Activated CD4-positive, alpha-beta T cell treated with anti-CD3 and anti-CD28 coated beads, Interleukin-2, amount 50 U/mL, for 1 hour (primary cell): ENCODE data around the gene KLHL29.

ENCODE experiments used
- DNase-seq: peaks from one replicate; pipeline ENCODE4 v3.0.0-alpha.2; 2020

The KLHL29 gene

DNA sequence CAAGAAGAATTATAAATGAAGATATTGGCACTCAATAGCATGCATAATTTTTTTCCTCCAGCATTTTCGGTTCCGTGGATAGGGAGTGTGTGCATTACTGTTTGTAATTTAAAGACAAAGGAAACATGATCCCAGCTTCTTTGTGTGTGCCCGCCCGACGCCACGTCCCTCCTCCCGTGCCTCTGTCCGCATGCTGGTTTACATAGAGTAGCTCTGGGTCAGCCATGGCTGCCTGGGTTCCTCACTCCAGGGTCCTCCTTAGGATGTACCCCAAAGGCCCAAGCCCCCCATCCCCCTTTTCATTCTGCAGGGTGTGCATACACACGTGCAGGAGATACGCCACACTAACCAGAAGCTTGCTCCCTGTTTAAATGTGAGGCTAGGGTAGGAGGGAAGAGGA lies 214.7 kb downstream of the KLHL29 start:
- no peak for DNase-seq

DNA sequence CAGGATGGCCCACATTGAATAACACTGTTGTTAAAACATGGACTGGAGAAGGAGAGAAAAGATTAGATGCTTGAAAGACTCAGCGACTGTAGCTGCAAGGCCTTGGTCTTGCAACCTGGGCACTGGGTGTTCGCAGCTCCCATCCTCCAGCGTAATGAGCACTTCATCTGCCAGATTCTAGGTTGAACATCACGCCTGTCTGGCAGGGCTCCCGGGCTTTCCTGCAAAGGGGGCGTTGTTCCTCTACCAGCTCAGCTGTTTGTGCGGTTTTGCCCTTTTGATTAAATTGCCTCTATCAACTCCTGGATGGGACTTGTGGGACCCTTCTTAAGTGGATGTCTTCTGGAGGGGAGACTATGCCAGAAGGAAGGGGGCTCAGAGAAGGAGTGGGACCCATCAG lies 215.4 kb downstream of the KLHL29 start:
- DNase-seq = no peak

DNA sequence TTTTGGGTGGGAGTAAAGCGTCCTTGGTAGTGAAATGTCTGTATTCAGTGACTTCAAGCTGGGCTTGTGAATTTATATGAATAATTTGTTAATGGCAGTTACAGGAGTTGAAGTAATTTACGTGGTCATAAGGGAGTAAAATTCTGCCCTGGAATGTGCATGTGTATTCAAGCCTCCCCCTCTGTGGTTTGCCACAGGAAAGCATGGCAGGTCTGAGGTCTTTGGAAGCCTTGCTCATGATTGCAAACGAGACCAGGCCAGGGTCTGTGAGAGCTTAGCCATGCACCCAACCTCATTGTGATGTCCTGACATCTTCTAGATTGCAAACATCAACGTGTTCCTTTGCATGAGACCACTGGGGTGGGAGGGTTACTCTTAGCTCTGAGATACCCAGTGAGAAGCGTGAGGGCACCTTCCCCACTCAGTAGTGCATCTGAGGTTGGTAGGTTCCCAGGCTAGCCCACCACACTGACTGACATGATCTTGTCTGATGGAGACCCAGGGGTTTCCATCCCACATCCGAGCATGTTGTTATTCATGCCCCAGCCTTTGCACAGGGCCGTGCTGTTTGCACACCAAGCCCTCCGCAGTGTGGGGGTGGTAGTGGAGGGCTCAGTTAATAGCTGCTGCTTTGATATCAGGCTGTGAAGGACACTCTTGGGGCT lies 216.5 kb downstream of the KLHL29 start:
- DNase-seq = no peak

- no peak for DNase-seq
Measured at GRCh38 chr2:23602116-23602515, 217.1 kb downstream of the KLHL29 start.

DNA sequence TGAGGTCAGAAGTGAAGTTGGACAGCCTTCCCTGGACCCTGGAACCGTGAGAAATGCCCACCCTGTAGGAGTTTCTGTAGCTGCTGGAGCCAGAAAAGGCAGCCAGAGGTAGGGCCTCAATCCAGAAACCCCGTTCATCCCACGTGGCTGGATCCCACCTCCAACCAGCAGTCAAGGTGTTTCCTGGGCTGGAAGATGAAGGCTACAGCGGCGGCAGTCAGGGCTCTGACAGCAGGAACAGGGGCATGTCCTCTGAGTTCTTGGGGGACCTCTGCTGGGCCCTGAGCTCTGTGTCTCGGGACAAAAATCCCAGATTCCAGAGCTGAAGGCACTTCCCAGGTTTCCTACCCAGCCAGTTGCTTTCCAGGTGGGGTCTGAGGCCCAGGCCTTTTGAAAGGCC lies 218.2 kb downstream of the KLHL29 start:
- no peak for DNase-seq

- DNase-seq = no peak
Measured at GRCh38 chr2:23603581-23603980, 218.6 kb downstream of the KLHL29 start.

GRCh38 chr2:23604731-23605130 lies 219.8 kb downstream of the KLHL29 start:
- no peak for DNase-seq

- no peak for DNase-seq
Measured at GRCh38 chr2:23605236-23605635, 220.3 kb downstream of the KLHL29 start.

DNA sequence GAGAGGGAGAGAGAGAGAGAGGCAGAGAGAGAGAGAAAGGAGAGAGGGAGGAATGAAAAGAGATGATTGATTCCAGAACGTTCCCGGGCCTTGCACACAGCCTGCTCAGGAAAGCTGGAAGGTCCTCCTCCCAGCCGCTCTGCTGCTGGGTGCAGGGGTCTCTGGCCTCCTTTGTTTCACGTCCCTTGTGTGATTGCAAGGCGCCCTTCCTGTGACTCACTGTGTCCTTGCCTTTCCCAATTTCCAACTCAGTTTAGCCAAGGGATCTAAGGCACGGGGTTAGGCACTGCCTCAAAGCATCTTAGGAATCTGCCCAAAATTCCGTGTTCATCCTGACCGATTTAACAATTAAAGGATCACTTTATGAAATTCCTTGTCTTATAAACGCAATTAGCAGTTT lies 221.2 kb downstream of the KLHL29 start:
- no peak for DNase-seq

- no peak for DNase-seq
Measured at GRCh38 chr2:23606968-23607367, 222.0 kb downstream of the KLHL29 start.

- no peak for DNase-seq
Measured at GRCh38 chr2:23607925-23608324, 222.9 kb downstream of the KLHL29 start.

- no peak for DNase-seq
Measured at GRCh38 chr2:23609254-23609653, 224.3 kb downstream of the KLHL29 start.

DNA sequence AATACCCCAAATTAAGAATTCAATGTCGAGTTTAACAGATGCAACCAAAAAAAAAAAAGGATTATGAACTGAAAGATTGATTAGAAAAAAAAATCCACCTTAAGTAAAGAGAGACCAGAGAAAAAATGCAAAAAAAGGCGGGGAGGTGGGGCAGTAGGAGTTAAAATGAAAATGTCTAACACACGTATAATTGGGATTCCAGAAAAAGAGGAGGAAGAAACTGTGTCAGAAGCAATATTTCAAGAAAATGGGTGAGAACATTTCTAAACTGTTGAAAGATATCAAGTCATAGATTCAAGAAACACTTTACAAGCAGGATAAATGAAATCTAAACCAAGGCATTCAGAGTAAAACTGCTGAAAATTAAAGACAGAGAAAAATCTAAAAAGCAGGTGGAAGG lies 226.9 kb downstream of the KLHL29 start:
- DNase-seq = no peak

- no peak for DNase-seq
Measured at GRCh38 chr2:23614701-23615100, 229.7 kb downstream of the KLHL29 start.

- DNase-seq = no peak
Measured at GRCh38 chr2:23615216-23616020, 230.4 kb downstream of the KLHL29 start.

GRCh38 chr2:23616630-23617029 lies 231.7 kb downstream of the KLHL29 start:
- DNase-seq = no peak

DNA sequence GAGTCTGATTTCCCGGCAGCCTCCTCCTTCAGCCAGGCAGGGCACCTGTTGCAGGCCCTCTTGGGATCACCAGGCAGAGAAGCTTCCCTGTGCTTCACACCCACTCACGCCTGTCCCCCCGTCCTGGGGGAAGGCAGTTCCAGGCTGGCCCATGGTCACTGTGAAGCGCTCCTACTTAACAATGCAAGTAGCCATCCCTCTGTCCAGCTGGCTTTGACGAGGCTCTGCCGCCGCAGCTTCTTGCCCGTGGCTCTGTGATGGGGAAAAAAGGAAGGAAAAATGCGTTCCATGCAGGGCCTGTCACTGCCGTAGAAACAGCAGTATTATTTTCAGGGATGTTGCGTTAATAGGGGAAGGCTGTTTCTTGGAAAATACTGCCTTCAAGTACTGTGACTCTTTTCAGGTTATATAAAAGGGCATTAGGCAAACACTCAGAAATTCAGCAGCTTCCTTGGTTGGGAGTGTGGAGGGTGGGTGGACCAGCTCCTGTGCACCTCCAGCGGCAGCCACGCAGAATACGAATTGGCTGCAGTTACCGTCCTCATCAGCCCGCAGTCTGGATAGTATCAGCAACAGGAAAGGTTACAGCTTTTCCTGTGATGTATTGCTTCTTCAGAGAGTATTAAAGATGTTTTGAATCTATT lies 232.3 kb downstream of the KLHL29 start:
- DNase-seq = no peak

DNA sequence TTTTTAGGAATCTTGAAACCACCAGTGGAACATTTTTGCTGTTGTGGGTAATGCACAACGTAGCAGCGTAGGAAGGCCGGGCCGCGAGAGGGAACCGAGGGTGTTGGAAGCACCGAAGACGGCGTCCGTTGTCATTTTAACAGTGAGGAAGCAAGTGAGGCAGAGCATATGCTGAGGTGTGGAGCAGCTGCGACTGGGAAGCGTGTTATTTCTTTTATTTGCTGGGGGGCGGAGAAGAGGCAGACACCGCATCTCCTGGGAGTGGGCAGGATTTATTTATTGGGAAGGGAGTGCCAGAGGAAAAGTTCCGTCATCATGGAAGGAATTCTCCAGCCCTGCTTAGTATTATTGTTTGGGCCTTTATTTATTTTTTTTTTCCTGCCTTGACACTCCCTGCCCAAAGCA lies 232.8 kb downstream of the KLHL29 start:
- no peak for DNase-seq

- no peak for DNase-seq
Measured at GRCh38 chr2:23618265-23618664, 233.3 kb downstream of the KLHL29 start.

DNA sequence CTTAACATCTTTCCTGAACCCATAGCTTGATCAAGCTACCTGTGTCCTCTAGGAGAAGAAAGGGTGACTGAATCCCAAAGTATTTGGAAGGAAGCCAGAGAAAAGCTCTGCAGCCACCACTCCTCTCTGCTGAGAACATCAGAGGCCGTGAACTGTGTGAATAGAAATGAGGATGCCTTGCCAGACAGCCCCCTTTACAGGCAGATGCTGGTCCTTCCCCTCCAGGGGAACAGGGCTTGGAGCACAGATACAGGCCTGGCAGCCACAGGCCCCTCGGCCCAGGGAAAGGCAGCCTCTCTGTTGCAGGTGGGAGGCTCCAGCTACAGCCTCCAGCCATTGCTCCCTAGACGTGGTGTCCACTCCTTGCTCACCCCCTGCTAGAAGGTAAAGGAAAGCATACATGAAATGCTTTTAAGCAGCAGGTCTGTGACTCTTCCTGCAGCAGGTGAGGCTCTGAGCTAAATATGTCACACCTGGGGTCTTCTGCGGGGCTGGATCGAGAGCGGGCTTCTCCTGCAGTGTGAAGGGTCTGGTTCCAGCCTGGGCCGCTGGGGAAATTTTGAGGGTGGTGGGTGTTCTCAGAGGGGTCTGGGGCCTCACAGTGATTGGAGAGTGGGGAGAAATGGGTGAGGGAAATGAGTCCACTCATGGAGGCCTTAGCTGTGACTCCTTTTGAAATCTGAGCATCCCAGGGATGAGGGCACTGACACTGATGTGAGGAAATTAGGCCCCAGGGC lies 234.0 kb downstream of the KLHL29 start:
- DNase-seq = no peak

DNA sequence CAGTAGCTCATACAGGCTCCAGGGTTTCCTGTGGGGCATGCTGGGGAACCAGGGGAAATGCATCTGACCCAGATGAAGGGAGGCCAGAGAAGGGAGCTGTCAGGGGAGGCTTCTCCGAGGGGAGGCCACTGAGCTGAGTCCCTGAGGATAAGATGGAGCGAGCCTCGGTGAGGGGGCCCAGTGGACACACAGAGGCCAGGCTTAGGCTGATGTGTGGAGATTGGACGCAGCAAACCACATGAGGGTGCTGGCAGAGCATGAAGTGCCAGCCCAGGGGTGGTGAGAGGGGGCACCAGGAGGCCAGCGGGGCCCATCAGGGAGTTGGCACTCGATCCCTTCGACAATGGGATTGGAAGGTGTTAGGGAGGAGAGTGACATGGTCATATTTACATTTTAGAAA lies 235.0 kb downstream of the KLHL29 start:
- no peak for DNase-seq

DNA sequence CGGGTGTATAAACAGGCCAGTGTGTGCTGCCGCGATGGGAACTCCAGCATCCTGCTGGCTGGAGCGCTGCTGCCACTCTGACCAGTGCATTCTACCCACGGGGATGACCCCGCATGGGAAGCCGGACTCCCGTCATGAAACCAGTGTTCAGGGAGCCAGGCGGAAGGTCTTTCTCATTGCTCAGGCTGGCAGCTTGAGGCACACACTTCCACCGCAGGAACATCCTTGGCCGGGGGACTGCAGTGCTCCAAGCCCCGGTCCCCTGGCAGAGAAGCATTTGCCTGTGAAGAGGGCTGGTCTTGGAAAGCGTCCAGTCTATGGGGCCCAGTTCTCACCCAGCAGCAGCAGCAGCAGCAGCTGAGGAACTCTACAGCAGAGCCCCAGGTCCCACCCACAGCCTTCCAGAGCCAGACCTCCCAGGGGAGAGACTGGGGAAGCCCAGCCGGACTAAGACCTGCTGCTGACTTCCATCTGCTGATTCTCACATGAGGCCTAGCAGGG lies 235.9 kb downstream of the KLHL29 start:
- DNase-seq = no peak

GRCh38 chr2:23621616-23622015 lies 236.6 kb downstream of the KLHL29 start:
- DNase-seq = no peak
